Left lung (tissue), 10 donors: Measurements from ENCODE around the gene ANKRD34B. TPM values are rescaled to one million over a fixed set of nuclear protein-coding genes. Genes with fewer than 3 reads are reported as not detected.

Experiments
- ATAC-seq: fragments of 200-7000 bp; cut with Tn5 transposase; one replicate; pipeline ENCODE4 v1.9.1; 2020; ENCODE audit warnings: moderate library complexity
- DNase-seq, 4 donors: peaks; one replicate each; pipeline ENCODE4 v3.0.0-alpha.2; 2013 to 2020
- H3K27ac ChIP-seq, 2 donors: fragments of 200-600 bp; sonication (generic) in 1 of 2; one replicate each; pipeline versions ENCODE4 v1.5.0 to v1.8.0; 2020 to 2021
- H3K27me3 ChIP-seq, 2 donors: fragments of 200-600 bp; sonication (generic) in 1 of 2; one replicate each; pipeline versions ENCODE4 v1.5.0 to v1.8.0; 2020 to 2021
- H3K36me3 ChIP-seq, 2 donors: fragments of 200-600 bp; sonication (generic) in 1 of 2; one replicate each; pipeline versions ENCODE4 v1.5.0 to v1.8.0; 2020 to 2021
- H3K4me1 ChIP-seq, 2 donors: fragments of 200-600 bp; one replicate each; pipeline ENCODE4 v1.8.0; 2021
- H3K4me3 ChIP-seq, 2 donors: fragments of 200-600 bp; sonication (generic) in 1 of 2; one replicate each; pipeline versions ENCODE4 v1.5.0 to v1.8.0; 2020 to 2021; ENCODE audit warnings: mild to moderate bottlenecking in 1 of 2
- H3K9me3 ChIP-seq, 2 donors: fragments of 200-600 bp; sonication (generic) in 1 of 2; one replicate each; pipeline versions ENCODE4 v1.5.0 to v1.8.0; 2020 to 2021
- CTCF ChIP-seq, 2 donors: fragments of 200-600 bp; sonication (generic) in 1 of 2; IDR thresholded peaks; one replicate each; pipeline versions ENCODE4 v1.5.0 to v1.8.0; 2021; ENCODE audit warnings: antibody characterized with exemption in 2 of 2
- intact Hi-C, 2 donors: fragments of 100-400 bp; cut with DNase I; formaldehyde crosslinking; loops; one replicate each; pipeline versions ENCODE4 v1.11.2 to v1.14.2; 2022
- polyA plus RNA-seq, 6 donors: library from polyadenylated mRNA; unstranded; fragments of 120-200 nt; gene quantifications; one replicate each; pipeline ENCODE4 v1.2.1, GENCODE V29; 2013; ENCODE audit not compliant: insufficient read length in 6 of 6
- total RNA-seq, 2 donors: library from RNA; stranded (reverse); fragmentation: NEBNext Ultra II Directional; extraction: Animal tissue kit (Norgen Biotek cat#: 25700); gene quantifications; one replicate each; pipeline ENCODE4 v1.2.1, GENCODE V29; 2021
- donor health status: DM: no; HTN: yes; CAD: no.
- donor health status: DM: no; HTN: no; CAD: no.

The ANKRD34B gene
- total and polyA plus RNA-seq, 8 donors = 0.03 to 2.8 (median 0.04) TPM; not detected in 3

DNA sequence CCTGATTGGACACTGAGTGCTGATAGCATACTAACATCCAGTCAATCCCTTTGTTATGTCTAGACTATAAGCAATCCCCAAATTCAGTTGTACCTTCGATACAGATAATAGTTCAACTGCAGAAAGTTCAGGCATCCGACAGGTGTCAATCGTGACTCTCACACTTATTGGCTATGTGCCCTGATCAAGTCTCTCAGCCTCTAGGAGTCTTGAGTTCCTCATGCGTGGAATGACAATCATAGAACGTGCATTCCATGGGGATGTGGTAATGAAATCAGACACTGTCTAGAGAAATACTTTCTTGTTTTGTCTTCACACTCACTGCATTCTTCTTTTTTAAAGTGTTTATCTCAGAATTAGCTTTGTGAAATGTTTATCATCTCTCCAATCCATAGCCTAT lies 4.8 kb downstream of the ANKRD34B start:
- no peak overlapping the region for H3K27ac ChIP-seq
- intact Hi-C loops = no loop called here
- H3K4me1 ChIP-seq = peaks cover 5 to 14% of the 10 kb centered on the region in 2 donors
- no peak for TF ChIP-seq CTCF (IDR thresholded peaks at IDR 0.05)
- H3K4me3 ChIP-seq = no peak overlapping the region
- peaks cover 18 to 65% of the 10 kb centered on the region in 2 donors for H3K27me3 ChIP-seq
- ATAC-seq = no peak
- DNase-seq = no peak
- H3K9me3 ChIP-seq = no peaks in the 10 kb centered on the region
- no peaks in the 10 kb centered on the region for H3K36me3 ChIP-seq

DNA sequence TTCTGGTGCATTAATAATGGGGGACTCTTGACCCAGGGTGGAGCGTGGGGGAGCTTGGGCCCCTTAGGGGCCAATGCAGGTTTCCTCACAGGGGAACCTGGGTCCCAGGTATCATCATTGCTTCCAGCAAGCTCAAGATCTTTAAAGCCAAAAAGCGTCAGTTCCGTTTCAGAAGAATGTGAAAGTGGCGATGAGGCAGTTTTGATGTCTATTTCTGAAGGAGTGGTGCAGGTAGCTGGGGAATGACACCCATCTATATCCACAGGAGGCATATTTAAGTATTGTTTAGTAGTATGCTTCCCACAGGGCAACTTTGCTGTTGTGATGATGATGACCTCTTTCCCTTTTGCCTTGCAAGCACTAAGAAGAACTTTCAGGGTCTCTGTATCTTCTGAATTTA lies 10.8 kb downstream of the ANKRD34B start:
- no peak overlapping the region for H3K4me3 ChIP-seq
- H3K9me3 ChIP-seq = no peaks in the 10 kb centered on the region
- TF ChIP-seq CTCF (IDR thresholded peaks at IDR 0.05) = no peak
- peaks cover 12 to 48% of the 10 kb centered on the region in 2 donors for H3K27me3 ChIP-seq
- no peak for ATAC-seq
- no peaks in the 10 kb centered on the region for H3K36me3 ChIP-seq
- intact Hi-C loops = no loop called here
- no peak overlapping the region for H3K27ac ChIP-seq
- no peaks in the 10 kb centered on the region for H3K4me1 ChIP-seq
- no peak for DNase-seq

- no peak for DNase-seq
- Histone ChIP-seq H3K36me3 (no peaks in the 10 kb centered on the region), H3K27ac (no peak overlapping the region), H3K4me3 (no peak overlapping the region), H3K4me1 (no peaks in the 10 kb centered on the region), H3K9me3 (no peaks in the 10 kb centered on the region), H3K27me3 (peaks cover 9 to 40% of the 10 kb centered on the region in 2 donors)
- ATAC-seq = no peak
- intact Hi-C loops = no loop called here
- no peak for TF ChIP-seq CTCF (IDR thresholded peaks at IDR 0.05)
These were observed 15.0 kb downstream of the ANKRD34B start for GRCh38 chr5:80555099-80555498.

DNA sequence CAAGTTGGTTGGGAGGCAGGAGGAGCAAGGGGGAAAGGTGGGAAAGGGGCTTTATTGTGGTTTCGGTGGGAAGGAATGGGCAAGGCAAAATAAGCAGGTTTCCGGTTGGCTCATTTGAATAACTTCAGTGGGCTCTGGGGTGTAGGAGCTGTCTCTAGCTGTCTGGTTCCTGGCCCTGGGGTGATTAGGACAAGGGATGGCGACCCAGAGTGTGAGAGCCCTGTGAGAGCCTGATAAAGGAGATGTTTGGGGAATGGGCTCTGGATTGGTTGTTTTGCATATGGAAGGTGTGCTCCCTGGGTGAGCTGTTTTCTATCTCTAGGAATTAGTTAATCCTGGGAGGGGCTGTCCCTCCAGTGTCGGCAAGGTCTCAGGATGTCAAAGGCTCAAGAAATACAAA lies 15.4 kb downstream of the ANKRD34B start:
- Histone ChIP-seq H3K4me1 (no peaks in the 10 kb centered on the region), H3K4me3 (no peak overlapping the region), H3K36me3 (no peaks in the 10 kb centered on the region), H3K9me3 (no peaks in the 10 kb centered on the region), H3K27me3 (peaks cover 8 to 36% of the 10 kb centered on the region in 2 donors), H3K27ac (no peak overlapping the region)
- intact Hi-C loops = no loop called here
- ATAC-seq = no peak
- TF ChIP-seq CTCF (IDR thresholded peaks at IDR 0.05) = no peak
- no peak for DNase-seq

DNA sequence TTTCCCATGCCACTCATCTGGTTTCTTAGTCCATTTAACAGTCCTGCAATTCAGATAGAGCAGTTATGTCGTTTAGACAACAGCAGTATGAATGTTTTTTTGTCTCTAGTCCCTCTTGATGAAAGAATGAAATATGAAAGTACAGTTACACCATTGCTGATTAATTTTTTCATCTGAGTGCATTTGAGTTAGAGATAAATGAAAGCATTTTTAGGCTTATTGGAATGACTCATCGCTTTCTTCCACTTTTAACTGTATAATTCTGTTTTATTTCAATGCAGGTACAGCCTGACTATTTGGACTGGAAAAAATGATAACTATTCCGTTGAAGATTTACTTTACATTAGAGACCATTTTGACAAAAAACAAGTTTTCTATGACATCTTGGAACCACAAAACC lies 28.7 kb downstream of the ANKRD34B start:
- no peaks in the 10 kb centered on the region for H3K36me3 ChIP-seq
- no peak overlapping the region for H3K4me3 ChIP-seq
- H3K27ac ChIP-seq = no peak overlapping the region
- no peak for TF ChIP-seq CTCF (IDR thresholded peaks at IDR 0.05)
- H3K4me1 ChIP-seq = no peaks in the 10 kb centered on the region
- ATAC-seq (no peak), DNase-seq (no peak)
- no peaks in the 10 kb centered on the region for H3K9me3 ChIP-seq
- H3K27me3 ChIP-seq = no peaks in the 10 kb centered on the region
- intact Hi-C loops = no loop called here
